Caki2 (cell line): ENCODE results near the gene GRPEL2. TPM values are rescaled to one million over a fixed set of nuclear protein-coding genes. Genes with fewer than 3 reads are reported as not detected.

Source experiments
- DNase-seq: peaks from one replicate; pipeline ENCODE4 v3.0.0-alpha.2; 2015; ENCODE audit warnings: low read depth
- in situ Hi-C: cut with HindIII; loops from 2 replicates; pipeline ENCODE4 v1.10.0; 2016; ENCODE audit warnings: low sequenced_read_pairs, low pct_unique_long_range_greater_than_20kb, mixed read lengths
- total RNA-seq: library from RNA; depleted of rRNA; stranded (reverse); fragments of >200 nt; shearing (Covaris generic); gene quantifications from 2 replicates; pipeline ENCODE4 v1.2.3, GENCODE V29; 2014; ENCODE audit warnings: low replicate concordance; rRNA removed

The GRPEL2 gene, protein sequence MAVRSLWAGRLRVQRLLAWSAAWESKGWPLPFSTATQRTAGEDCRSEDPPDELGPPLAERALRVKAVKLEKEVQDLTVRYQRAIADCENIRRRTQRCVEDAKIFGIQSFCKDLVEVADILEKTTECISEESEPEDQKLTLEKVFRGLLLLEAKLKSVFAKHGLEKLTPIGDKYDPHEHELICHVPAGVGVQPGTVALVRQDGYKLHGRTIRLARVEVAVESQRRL
- total RNA-seq, result 5.5 and 6.1 TPM in 2 replicates

DNA sequence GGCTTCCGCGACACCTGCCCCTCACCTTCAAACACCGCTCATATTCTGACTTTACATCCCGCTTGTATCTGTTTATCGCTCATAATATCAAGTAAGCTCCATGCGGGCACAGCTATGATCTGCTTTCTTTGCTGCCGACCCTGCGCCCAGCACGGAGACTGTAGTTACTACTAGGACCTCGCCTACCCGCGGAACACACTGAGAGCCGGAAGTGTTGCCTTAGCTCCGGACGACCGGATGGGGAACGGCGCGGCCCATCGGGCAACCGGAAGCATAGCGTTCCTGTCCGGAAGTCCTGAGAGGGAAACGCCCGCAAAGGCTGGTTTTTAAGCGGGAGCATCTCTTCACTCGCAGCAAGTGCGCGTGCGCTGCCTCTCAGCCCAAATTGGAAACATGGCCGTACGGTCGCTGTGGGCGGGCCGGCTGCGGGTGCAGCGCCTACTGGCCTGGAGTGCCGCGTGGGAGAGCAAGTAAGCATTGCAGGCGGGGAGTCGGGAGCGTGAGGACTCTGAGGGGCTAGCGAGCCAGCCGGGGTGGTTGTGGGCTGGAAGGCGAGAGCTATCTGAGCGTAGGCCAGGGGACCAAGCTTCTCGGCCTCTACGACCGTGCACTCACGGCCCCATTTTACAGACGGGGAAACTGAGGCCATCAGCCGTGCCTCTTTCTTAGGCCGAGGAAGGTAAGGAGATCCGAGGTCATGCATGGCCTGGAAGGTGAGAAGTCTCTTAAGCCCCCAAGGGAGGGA lies at the start of gene GRPEL2:
Gene GRPEL2, plus strand, starts transcription at position 353 of the 745 bp plus-strand sequence. Its CDS starts 41 bp downstream, at position 394.
- peak; percentile 89 for DNase-seq
- in situ Hi-C loops, result no loop called here

DNA sequence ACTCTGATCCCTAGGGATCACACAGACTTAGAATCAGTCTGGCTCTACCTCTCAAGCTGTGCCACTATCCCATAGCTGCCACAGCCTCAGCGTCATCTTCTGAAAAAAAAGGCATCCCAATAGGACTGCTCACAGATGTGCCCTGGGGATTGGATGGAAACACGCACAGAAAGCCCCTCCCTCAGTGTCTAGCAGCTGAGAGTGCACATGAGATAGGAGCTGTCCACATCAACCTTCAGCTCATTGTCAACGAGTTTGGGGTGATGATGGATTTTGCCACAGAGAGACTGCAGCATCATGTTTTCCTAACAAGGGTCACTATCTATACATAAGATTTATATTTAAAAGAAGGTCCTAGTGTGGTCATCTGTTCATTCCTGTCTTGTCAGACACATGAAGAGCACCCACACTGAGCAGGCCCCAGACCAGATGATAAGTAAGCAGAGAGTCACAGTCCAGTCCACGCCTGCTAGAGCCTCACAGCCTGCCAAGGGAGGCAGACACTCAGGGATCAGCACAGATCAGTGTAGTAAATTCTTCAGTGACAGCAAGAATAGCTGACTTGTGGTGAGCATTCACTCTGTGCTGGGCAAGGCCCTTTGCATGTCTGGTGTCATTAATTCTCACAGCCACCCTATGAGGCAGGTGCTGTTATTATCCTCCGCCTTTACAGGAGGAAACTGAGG lies 47.8 kb upstream of the GRPEL2 start:
- DNase-seq, result no peak
- in situ Hi-C loops, result no loop called here

DNA sequence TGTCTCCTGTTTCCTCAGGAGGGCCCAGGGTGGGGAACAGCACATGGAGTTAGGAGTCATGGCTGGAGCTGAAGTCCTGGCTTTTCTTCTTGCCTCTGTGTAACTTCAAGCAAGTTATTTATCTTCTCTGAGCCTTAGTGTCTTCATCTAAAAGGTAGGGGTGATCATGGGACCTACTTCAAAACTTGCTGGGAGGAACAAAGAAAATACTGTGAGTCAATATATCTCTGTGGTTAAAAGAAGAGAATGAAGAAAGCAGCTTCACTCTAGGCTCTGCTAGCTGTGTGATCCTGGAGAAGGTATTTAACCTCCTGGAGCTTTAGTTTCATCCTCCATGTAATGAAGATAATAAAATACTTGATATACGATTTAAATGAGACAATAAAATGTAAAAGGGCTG lies 47.1 kb upstream of the GRPEL2 start:
- DNase-seq, result no peak
- in situ Hi-C loops, result no loop called here

- DNase-seq, result no peak
- in situ Hi-C loops, result no loop called here
Observed at GRCh38 chr5:149298842-149299404, 46.4 kb upstream of the GRPEL2 start.

DNA sequence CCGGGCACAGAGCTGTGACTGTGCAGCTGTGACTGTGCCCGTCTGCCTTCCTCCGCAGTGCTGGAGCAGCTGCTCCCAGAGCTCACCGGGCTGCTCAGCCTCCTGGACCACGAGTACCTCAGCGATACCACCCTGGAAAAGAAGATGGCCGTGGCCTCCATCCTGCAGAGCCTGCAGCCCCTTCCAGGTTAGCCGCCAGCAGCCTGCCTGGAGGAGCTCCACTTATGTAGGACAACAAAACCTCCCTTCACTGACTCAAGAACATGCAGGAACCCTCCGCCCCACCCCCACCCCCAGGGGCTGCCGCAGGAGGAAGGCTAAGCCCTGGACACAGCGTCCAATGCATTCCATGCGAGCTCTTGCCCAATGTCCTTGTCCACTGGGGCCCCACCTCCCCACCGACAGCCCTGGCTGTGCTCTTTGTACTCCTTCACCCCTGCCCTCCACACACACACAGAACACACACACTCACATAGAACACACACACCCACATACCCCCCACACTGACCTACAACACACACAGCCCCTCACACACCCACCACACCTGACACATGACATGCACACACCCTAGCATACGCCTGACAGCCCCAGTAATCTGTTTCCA lies 45.7 kb upstream of the GRPEL2 start:
- in situ Hi-C loops, result no loop called here
- no peak for DNase-seq

- in situ Hi-C loops, result no loop called here
- no peak for DNase-seq
Observed at GRCh38 chr5:149300441-149300840, 44.9 kb upstream of the GRPEL2 start.

- in situ Hi-C loops, result no loop called here
- no peak for DNase-seq
Observed at GRCh38 chr5:149301049-149301743, 44.1 kb upstream of the GRPEL2 start.

DNA sequence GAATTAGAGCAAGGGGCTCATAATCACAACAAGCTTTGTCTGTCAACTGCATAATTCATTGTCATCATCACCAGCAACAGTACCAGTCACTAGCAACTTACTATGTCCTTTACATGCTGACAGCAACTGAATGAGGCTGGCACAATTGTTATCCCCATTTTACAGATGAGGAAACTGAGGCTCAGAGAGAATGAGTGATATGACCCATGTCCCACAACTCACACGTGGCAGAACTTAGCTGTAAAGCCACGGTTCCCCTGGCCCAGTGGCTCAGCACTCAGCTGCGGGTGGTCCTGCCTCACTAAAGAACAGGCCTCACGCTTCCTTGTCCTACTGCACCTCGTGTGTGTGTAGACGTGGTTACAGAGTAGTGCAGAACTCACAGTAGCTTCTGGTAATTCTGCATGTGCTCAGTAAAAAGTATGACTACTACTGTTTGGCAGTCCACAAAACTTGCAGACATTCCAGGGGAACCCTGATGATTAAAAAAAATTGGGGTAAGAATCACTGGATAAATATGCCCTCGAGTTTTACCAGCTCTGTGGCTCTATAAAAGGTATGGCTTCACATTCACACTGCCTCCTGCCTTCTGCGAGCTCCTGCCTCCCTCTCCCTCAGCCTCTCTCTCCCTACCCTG lies 43.4 kb upstream of the GRPEL2 start:
- in situ Hi-C loops, result no loop called here
- no peak for DNase-seq

- no peak for DNase-seq
- in situ Hi-C loops, result no loop called here
Observed at GRCh38 chr5:149302641-149303040, 42.7 kb upstream of the GRPEL2 start.

GRCh38 chr5:149303210-149303609 lies 42.1 kb upstream of the GRPEL2 start:
- in situ Hi-C loops, result no loop called here
- no peak for DNase-seq

GRCh38 chr5:149304195-149305078 lies 40.9 kb upstream of the GRPEL2 start:
- in situ Hi-C loops, result no loop called here
- no peak for DNase-seq

DNA sequence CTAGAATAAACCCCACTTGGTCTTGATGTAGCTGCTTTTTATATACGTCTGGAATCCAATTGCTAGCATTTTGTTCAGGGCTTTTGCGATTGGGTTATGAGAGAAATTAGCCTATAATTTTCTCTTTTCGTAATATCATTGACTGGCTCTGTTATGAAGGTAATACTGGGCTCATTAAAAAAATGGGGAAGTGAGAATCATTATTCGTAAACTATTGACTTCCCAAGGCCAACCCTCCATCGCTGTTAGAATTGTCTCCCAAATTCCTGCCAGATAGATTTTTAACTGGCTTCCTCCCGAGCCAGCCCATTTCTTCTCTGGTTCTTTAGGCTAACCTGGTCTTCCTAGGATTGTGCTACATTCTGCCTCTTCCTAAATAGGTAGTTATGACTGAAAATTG lies 35.9 kb upstream of the GRPEL2 start:
- in situ Hi-C loops, result no loop called here
- no peak for DNase-seq

DNA sequence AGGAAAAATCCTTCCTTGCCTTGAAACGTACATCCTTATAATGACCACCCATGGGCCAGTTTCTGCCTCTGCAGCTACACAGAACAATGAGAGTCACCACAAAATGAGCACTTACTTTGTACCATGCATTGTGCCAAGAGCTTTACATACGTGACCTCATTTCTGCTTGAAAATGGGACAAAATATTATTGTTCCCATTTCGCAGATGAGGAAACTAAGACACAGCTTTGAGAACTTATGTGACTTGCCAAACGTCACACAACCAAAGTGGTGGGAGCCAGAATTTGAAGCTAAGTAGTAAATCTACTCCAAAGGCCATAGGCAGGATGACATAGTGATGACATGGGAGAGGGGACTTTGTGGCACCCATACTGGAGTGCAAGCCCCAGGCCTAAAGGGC lies 34.8 kb upstream of the GRPEL2 start:
- no peak for DNase-seq
- in situ Hi-C loops, result no loop called here

- DNase-seq, result peak; percentile 30
- in situ Hi-C loops, result no loop called here
Observed at GRCh38 chr5:149310947-149311658, 34.2 kb upstream of the GRPEL2 start.

- no peak for DNase-seq
- in situ Hi-C loops, result no loop called here
Observed at GRCh38 chr5:149313151-149313841, 32.0 kb upstream of the GRPEL2 start.
